K562 (cell line): ENCODE measurements around the gene BMPER. TPM values are rescaled to one million over a fixed set of nuclear protein-coding genes. Genes with fewer than 3 reads are reported as not detected.

Experiments used
- ATAC-seq: fragments of 200-7000 bp; cut with Tn5 transposase; 3 replicates; pipeline ENCODE4 v1.9.1; 2020; ENCODE audit warnings: moderate library complexity
- BruUV-seq: library from RNA; stranded (reverse); fragments of 400-500 nt; replicated peaks from 2 replicates; lab custom pipeline; 2021; lab: Mats Ljungman, UMichigan
- CTCF ChIA-PET: fragments of 300-600 bp; formaldehyde crosslinking; extraction: SDS; loops from one replicate; lab custom pipeline; 2021; ENCODE audit warnings: low intra/inter-chr PET ratio; lab: Yijun Ruan, JAX
- POLR2A ChIA-PET: fragments of 300-600, 350-650 bp; sonication (Branson Sonifier 250); formaldehyde crosslinking; extraction: SDS; loops from one replicate; lab custom pipeline; 2021; ENCODE audit warnings: antibody characterized with exemption, inconsistent platforms; lab: Yijun Ruan, JAX
- DNase-seq, 4 experiments: peaks; one replicate each; pipeline versions ENCODE4 v3.0.0 to v3.0.0-alpha.2; 2011 to 2018; ENCODE audit warnings: low spot score in 3 of 4, mixed read lengths in 3 of 4; ENCODE audit errors: extremely low read depth in 1 of 4
- FAIRE-seq: peaks from 2 replicates; lab custom pipeline; 2011; peaks lifted over from hg19 to GRCh38; lab: Jason Lieb, UNC
- H2AFZ ChIP-seq: 2 replicates; pipeline ENCODE4 v1.6.0; 2011; ENCODE audit warnings: low read depth, low read length, control low read depth, inconsistent platforms
- H3K27ac ChIP-seq: fragments of 200-600 bp; 3 replicates; pipeline ENCODE4 v1.8.0; 2011; ENCODE audit warnings: low read depth, mild to moderate bottlenecking, control low read depth, inconsistent platforms, low read length, moderate library complexity, mixed read lengths; ENCODE audit errors: extremely low read depth
- H3K27me3 ChIP-seq, 2 experiments: fragments of 300-600 bp in 1 of 2; 2 replicates in 1 of 2; 3 replicates in 1 of 2; pipeline versions ENCODE4 v1.6.0 to v1.8.0; 2011; ENCODE audit warnings: inconsistent platforms in 2 of 2, low read length in 2 of 2, mild to moderate bottlenecking in 1 of 2, mixed read lengths in 1 of 2, moderate library complexity in 1 of 2; ENCODE audit not compliant: control insufficient read depth in 2 of 2, insufficient read depth in 2 of 2
- H3K36me3 ChIP-seq: fragments of 300-600 bp; 3 replicates; pipeline ENCODE4 v1.8.0; 2011; ENCODE audit warnings: mild to moderate bottlenecking, low read length, inconsistent platforms; ENCODE audit not compliant: control insufficient read depth, insufficient read depth
- H3K4me1 ChIP-seq, 2 experiments: fragments of 200-600 bp in 1 of 2; replicated peaks in 1 of 2; 2 replicates in 1 of 2; 3 replicates in 1 of 2; pipeline versions ENCODE4 v1.5.1 to v1.8.0; 2011; ENCODE audit warnings: inconsistent platforms in 2 of 2, low read length in 2 of 2, mild to moderate bottlenecking in 1 of 2, mixed read lengths in 1 of 2, moderate library complexity in 1 of 2; ENCODE audit not compliant: control insufficient read depth in 2 of 2, insufficient read depth in 2 of 2
- H3K4me2 ChIP-seq: 2 replicates; pipeline ENCODE4 v1.6.1; 2011; ENCODE audit warnings: low read length, control low read depth, inconsistent platforms, mixed read lengths; ENCODE audit not compliant: insufficient read depth
- H3K4me3 ChIP-seq: fragments of 200-600 bp; sonication (generic), shearing (Covaris generic); 2 replicates; pipeline ENCODE4 v1.5.1; 2016; ENCODE audit warnings: control low read depth, inconsistent platforms
- H3K79me2 ChIP-seq: fragments of 200-600 bp; 3 replicates; pipeline ENCODE4 v1.8.0; 2011; ENCODE audit warnings: low read length, inconsistent platforms; ENCODE audit not compliant: control insufficient read depth, insufficient read depth
- H3K9ac ChIP-seq, 2 experiments: 2 replicates each; pipeline versions ENCODE4 v1.6.0 to v1.6.1; 2011; ENCODE audit warnings: low read depth in 2 of 2, low read length in 2 of 2, control low read depth in 1 of 2, inconsistent platforms in 1 of 2, mild to moderate bottlenecking in 1 of 2, mixed read lengths in 1 of 2; ENCODE audit not compliant: insufficient read depth in 1 of 2
- H3K9me1 ChIP-seq: one replicate; pipeline ENCODE4 v1.6.0; 2011; ENCODE audit warnings: inconsistent platforms, mild to moderate bottlenecking, low read length, moderate library complexity; ENCODE audit not compliant: control insufficient read depth, insufficient read depth
- H3K9me3 ChIP-seq: replicated peaks from 2 replicates; pipeline ENCODE4 v1.5.1; 2011; ENCODE audit warnings: low read depth, low read length, inconsistent platforms; ENCODE audit not compliant: control insufficient read depth, insufficient read depth
- H4K20me1 ChIP-seq: replicated peaks from 2 replicates; pipeline ENCODE4 v1.6.1; 2011; ENCODE audit warnings: low read length, inconsistent platforms, mixed read lengths; ENCODE audit not compliant: control insufficient read depth, insufficient read depth
- CLOCK ChIP-seq: fragments of 250-450 bp; sonication (Bioruptor Pico); IDR thresholded peaks from 2 replicates; pipeline ENCODE4 v1.4.0; 2020; ENCODE audit warnings: mild to moderate bottlenecking, moderate library complexity, borderline replicate concordance
- GABPB2 ChIP-seq: fragments of 250-450 bp; sonication (Bioruptor Pico); conservative IDR thresholded peaks from 2 replicates; pipeline ENCODE4 v1.5.1; 2021; ENCODE audit warnings: mild to moderate bottlenecking
- HMG20A ChIP-seq: fragments of 450-650 bp; formaldehyde crosslinking; conservative IDR thresholded peaks from 2 replicates; pipeline ENCODE4 v1.4.0; 2020; ENCODE audit warnings: mild to moderate bottlenecking, mixed read lengths
- MEF2A ChIP-seq: IDR thresholded peaks from 2 replicates; pipeline ENCODE4 v1.6.1; 2011; ENCODE audit warnings: low read depth, mild to moderate bottlenecking, low read length, moderate library complexity; ENCODE audit not compliant: control insufficient read depth
- PHF20 ChIP-seq: fragments of 450-650 bp; IDR thresholded peaks from 2 replicates; pipeline ENCODE4 v1.6.1; 2018; ENCODE audit not compliant: partially characterized antibody
- PHTF2 ChIP-seq: fragments of 250-450 bp; sonication (Bioruptor Pico); IDR thresholded peaks from 2 replicates; pipeline ENCODE4 v1.5.0; 2021; ENCODE audit warnings: mild to moderate bottlenecking
- POLR2AphosphoS5 ChIP-seq: IDR thresholded peaks from 2 replicates; pipeline ENCODE4 v1.6.1; 2011; ENCODE audit warnings: mild to moderate bottlenecking, low read depth, low read length, moderate library complexity; ENCODE audit not compliant: control insufficient read depth, insufficient read depth
- SAP30 ChIP-seq: fragments of 200-600 bp; sonication (generic); IDR thresholded peaks from 2 replicates; pipeline ENCODE4 v1.6.1; 2012; ENCODE audit warnings: borderline replicate concordance, low read depth, mild to moderate bottlenecking, moderate library complexity, low read length, control low read depth, inconsistent platforms; ENCODE audit not compliant: insufficient read depth, poor library complexity, severe bottlenecking
- TAF7 ChIP-seq: fragments of 450-650 bp; IDR thresholded peaks from 2 replicates; pipeline ENCODE4 v1.6.1; 2016; ENCODE audit warnings: missing genetic modification characterization, missing compliant biosample characterization
- YY1 ChIP-seq, 3 experiments: IDR thresholded peaks; 2 replicates each; pipeline ENCODE4 v1.6.1; 2011; ENCODE audit warnings: low read length in 2 of 3, mild to moderate bottlenecking in 2 of 3, moderate library complexity in 2 of 3, borderline replicate concordance in 1 of 3, control low read depth in 1 of 3, low read depth in 1 of 3; ENCODE audit not compliant: insufficient read depth in 3 of 3, insufficient replicate concordance in 2 of 3, control insufficient read depth in 1 of 3, insufficient read length in 1 of 3; ENCODE audit errors: extremely low read depth in 1 of 3
- ZNF134 ChIP-seq: fragments of 250-450 bp; sonication (Bioruptor Pico); conservative IDR thresholded peaks from 2 replicates; pipeline ENCODE4 v1.4.0; 2020
- ZNF584 ChIP-seq: fragments of 200-800 bp; sonication (Bioruptor generic); IDR thresholded peaks from 2 replicates; pipeline ENCODE4 v1.6.1; 2016; ENCODE audit warnings: low read depth, mild to moderate bottlenecking, missing genetic modification characterization, missing compliant biosample characterization
- WGBS: fragments of 100-300 bp; shearing (Covaris generic); methylation state at CpG from one replicate; pipeline ENCODE4 v1.1.6; 2016; ENCODE audit warnings: low coverage, mixed read lengths; ENCODE audit not compliant: insufficient coverage; ENCODE audit errors: missing lambda C conversion rate; 5-methylcytosine and 5-hydroxymethylcytosine counted together
- in situ Hi-C: fragments of 300-500 bp; cut with MboI; formaldehyde crosslinking; loops from 4 replicates; pipeline ENCODE4 v1.15.0; 2018; ENCODE audit warnings: inconsistent platforms, mixed read lengths
- intact Hi-C: fragments of 100-400 bp; cut with micrococcal nuclease; formaldehyde crosslinking; loops from 2 replicates; pipeline ENCODE4 v1.14.2; 2022
- polyA plus RNA-seq, 8 experiments: library from polyadenylated mRNA; depleted of rRNA in 4 of 8; stranded (reverse) in 5 of 8; unstranded in 3 of 8; fragments of >200 nt; fragmentation: Nextera tagmentation in 2 of 8; fragmentation: Illumina TruSeq in 1 of 8; extraction: Ambion mirVana in 2 of 8; extraction: Trizol in 1 of 8; gene quantifications; 2 replicates each; pipeline versions ENCODE4 v1.2.1 to v1.2.3, GENCODE V29; 2011 to 2014; ENCODE audit warnings: inconsistent platforms in 1 of 8, missing spikeins in 1 of 8
- total RNA-seq, 7 experiments: library from RNA; depleted of rRNA in 6 of 7; stranded (reverse); fragments of >200 nt in 6 of 7; fragmentation: Illumina TruSeq in 2 of 7; extraction: Trizol in 2 of 7; gene quantifications; 2 replicates each; pipeline versions ENCODE4 v1.2.1 to v1.2.3, GENCODE V29; 2011 to 2021; ENCODE audit warnings: low replicate concordance in 1 of 7
- TF ChIP-seq, protein P1 (sequence below), 2 experiments: fragments of 450-650 bp; conservative IDR thresholded peaks; 2 replicates each; pipeline ENCODE4 v1.6.1; 2017; ENCODE audit warnings: mild to moderate bottlenecking in 2 of 2, moderate library complexity in 2 of 2
- TF ChIP-seq, protein P2 (sequence below): fragments of 450-650 bp; IDR thresholded peaks from 2 replicates; pipeline ENCODE4 v1.6.1; 2016; ENCODE audit warnings: borderline replicate concordance

The BMPER gene
- total and polyA plus RNA-seq, 9 of the 15 experiments (the other 6 are each of a cell fraction or from before 2014, with no cell fraction given): not detected

DNA sequence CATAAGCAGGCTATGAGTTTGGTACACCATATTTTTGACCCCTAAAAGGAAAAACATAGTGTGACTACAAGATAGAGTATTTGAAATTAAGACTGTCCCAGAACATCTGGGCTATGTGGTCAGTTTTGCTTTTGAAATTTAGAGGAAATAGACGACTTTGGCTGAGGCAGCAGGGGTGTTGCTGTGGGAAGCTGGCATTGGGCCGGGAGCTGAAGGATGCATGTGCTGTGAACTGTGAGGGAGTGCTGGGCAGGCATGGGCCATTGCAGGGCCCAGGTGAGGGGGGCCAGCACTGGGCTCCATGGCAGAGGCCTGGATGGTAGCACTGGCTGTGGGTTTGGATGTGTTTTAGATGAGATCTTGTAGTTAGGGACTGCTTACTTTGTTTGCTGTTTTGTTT lies 168.3 kb downstream of the BMPER start:
- H3K9me1 ChIP-seq: no peaks in the 10 kb centered on the region
- no peak overlapping the region for H3K4me2 ChIP-seq
- no TSS peak for BruUV-seq
- ChIA-PET POLR2A (interaction anchor here (0.7 kb wide), 1 partner anchor 1149 kb away, joined by 3 read pairs; no protein-coding TSS in a partner anchor), CTCF (no interaction called here)
- H3K79me2 ChIP-seq: no peaks in the 10 kb centered on the region
- no peaks in the 10 kb centered on the region for H3K9me3 ChIP-seq
- no peaks in the 10 kb centered on the region for H4K20me1 ChIP-seq
- TF ChIP-seq, protein P1, sequence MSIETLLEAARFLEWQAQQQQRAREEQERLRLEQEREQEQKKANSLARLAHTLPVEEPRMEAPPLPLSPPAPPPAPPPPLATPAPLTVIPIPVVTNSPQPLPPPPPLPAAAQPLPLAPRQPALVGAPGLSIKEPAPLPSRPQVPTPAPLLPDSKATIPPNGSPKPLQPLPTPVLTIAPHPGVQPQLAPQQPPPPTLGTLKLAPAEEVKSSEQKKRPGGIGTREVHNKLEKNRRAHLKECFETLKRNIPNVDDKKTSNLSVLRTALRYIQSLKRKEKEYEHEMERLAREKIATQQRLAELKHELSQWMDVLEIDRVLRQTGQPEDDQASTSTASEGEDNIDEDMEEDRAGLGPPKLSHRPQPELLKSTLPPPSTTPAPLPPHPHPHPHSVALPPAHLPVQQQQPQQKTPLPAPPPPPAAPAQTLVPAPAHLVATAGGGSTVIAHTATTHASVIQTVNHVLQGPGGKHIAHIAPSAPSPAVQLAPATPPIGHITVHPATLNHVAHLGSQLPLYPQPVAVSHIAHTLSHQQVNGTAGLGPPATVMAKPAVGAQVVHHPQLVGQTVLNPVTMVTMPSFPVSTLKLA (conservative IDR thresholded peaks at IDR 0.05): no peak
- TF ChIP-seq POLR2AphosphoS5 (no peak), MEF2A (no peak), YY1 (IDR thresholded peaks at IDR 0.05; ENCODE audit: borderline replicate concordance in 1 of 3, control insufficient read depth in 1 of 3, extremely low read depth in 1 of 3, insufficient read depth in 3 of 3, insufficient read length in 1 of 3, insufficient replicate concordance in 2 of 3, low read depth in 1 of 3, low read length in 2 of 3) (no peak), ZNF584 (no peak), CLOCK (no peak), SAP30 (no peak), TAF7 (tag) (no peak), ZNF134 (CRISPR knock-in tag) (no peak), PHTF2 (CRISPR knock-in tag) (no peak), HMG20A (CRISPR knock-in tag) (no peak), PHF20 (no peak), GABPB2 (CRISPR knock-in tag) (no peak)
- TF ChIP-seq, protein P2, sequence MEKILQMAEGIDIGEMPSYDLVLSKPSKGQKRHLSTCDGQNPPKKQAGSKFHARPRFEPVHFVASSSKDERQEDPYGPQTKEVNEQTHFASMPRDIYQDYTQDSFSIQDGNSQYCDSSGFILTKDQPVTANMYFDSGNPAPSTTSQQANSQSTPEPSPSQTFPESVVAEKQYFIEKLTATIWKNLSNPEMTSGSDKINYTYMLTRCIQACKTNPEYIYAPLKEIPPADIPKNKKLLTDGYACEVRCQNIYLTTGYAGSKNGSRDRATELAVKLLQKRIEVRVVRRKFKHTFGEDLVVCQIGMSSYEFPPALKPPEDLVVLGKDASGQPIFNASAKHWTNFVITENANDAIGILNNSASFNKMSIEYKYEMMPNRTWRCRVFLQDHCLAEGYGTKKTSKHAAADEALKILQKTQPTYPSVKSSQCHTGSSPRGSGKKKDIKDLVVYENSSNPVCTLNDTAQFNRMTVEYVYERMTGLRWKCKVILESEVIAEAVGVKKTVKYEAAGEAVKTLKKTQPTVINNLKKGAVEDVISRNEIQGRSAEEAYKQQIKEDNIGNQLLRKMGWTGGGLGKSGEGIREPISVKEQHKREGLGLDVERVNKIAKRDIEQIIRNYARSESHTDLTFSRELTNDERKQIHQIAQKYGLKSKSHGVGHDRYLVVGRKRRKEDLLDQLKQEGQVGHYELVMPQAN: no peak
- DNase-seq: no peak
- H3K36me3 ChIP-seq: no peaks in the 10 kb centered on the region
- WGBS: 0% methylated on average over 2 of the region's 2 CpGs
- no peak overlapping the region for H3K4me3 ChIP-seq
- H2AFZ ChIP-seq: no peak overlapping the region
- in situ Hi-C loops: no loop called here
- intact Hi-C loops: no loop called here
- H3K4me1 ChIP-seq: no peaks in the 10 kb centered on the region
- FAIRE-seq: no peak
- no peak for ATAC-seq
- H3K27me3 ChIP-seq: no peaks in the 10 kb centered on the region
- H3K9ac ChIP-seq: no peak overlapping the region
- H3K27ac ChIP-seq: no peak overlapping the region
